ENCODE results near the gene DAPK2.

GRCh38 chr15:64010719-64011118 is 35.6 kb downstream of the DAPK2 start:
- TF ChIP-seq, protein P1, sequence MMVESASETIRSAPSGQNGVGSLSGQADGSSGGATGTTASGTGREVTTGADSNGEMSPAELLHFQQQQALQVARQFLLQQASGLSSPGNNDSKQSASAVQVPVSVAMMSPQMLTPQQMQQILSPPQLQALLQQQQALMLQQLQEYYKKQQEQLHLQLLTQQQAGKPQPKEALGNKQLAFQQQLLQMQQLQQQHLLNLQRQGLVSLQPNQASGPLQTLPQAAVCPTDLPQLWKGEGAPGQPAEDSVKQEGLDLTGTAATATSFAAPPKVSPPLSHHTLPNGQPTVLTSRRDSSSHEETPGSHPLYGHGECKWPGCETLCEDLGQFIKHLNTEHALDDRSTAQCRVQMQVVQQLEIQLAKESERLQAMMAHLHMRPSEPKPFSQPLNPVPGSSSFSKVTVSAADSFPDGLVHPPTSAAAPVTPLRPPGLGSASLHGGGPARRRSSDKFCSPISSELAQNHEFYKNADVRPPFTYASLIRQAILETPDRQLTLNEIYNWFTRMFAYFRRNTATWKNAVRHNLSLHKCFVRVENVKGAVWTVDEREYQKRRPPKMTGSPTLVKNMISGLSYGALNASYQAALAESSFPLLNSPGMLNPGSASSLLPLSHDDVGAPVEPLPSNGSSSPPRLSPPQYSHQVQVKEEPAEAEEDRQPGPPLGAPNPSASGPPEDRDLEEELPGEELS (CRISPR knock-in tag; IDR thresholded peaks at IDR 0.05), result no peak
- TF ChIP-seq CTCF (IDR thresholded peaks at IDR 0.05), result no peak
- no peak for TF ChIP-seq CREB1 (CRISPR knock-in tag; IDR thresholded peaks at IDR 0.05)
- TF ChIP-seq ARID4B (CRISPR knock-in tag; IDR thresholded peaks at IDR 0.05; ENCODE audit: borderline replicate concordance), result no peak
- no peak for TF ChIP-seq TP53 (CRISPR knock-in tag; IDR thresholded peaks at IDR 0.05)
- no peak for TF ChIP-seq JUN (CRISPR knock-in tag; IDR thresholded peaks at IDR 0.05)
- TF ChIP-seq ERG (CRISPR knock-in tag; IDR thresholded peaks at IDR 0.05), result no peak
- TF ChIP-seq, protein P2, sequence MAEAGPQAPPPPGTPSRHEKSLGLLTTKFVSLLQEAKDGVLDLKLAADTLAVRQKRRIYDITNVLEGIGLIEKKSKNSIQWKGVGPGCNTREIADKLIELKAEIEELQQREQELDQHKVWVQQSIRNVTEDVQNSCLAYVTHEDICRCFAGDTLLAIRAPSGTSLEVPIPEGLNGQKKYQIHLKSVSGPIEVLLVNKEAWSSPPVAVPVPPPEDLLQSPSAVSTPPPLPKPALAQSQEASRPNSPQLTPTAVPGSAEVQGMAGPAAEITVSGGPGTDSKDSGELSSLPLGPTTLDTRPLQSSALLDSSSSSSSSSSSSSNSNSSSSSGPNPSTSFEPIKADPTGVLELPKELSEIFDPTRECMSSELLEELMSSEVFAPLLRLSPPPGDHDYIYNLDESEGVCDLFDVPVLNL (CRISPR knock-in tag; IDR thresholded peaks at IDR 0.05; ENCODE audit: borderline replicate concordance, low read depth), result no peak
- no peak for TF ChIP-seq STAT6 (CRISPR knock-in tag; conservative IDR thresholded peaks at IDR 0.05; ENCODE audit: low read depth)
- TF ChIP-seq NR1H2 (CRISPR knock-in tag; IDR thresholded peaks at IDR 0.05), result no peak
- no peak for TF ChIP-seq ZNF263 (CRISPR knock-in tag; IDR thresholded peaks at IDR 0.05; ENCODE audit: low read depth)
- no peak for TF ChIP-seq ETV6 (CRISPR knock-in tag; IDR thresholded peaks at IDR 0.05)
- TF ChIP-seq, protein P3, sequence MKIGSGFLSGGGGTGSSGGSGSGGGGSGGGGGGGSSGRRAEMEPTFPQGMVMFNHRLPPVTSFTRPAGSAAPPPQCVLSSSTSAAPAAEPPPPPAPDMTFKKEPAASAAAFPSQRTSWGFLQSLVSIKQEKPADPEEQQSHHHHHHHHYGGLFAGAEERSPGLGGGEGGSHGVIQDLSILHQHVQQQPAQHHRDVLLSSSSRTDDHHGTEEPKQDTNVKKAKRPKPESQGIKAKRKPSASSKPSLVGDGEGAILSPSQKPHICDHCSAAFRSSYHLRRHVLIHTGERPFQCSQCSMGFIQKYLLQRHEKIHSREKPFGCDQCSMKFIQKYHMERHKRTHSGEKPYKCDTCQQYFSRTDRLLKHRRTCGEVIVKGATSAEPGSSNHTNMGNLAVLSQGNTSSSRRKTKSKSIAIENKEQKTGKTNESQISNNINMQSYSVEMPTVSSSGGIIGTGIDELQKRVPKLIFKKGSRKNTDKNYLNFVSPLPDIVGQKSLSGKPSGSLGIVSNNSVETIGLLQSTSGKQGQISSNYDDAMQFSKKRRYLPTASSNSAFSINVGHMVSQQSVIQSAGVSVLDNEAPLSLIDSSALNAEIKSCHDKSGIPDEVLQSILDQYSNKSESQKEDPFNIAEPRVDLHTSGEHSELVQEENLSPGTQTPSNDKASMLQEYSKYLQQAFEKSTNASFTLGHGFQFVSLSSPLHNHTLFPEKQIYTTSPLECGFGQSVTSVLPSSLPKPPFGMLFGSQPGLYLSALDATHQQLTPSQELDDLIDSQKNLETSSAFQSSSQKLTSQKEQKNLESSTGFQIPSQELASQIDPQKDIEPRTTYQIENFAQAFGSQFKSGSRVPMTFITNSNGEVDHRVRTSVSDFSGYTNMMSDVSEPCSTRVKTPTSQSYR (CRISPR knock-in tag; IDR thresholded peaks at IDR 0.05), result no peak

All from WTC11 (cell line).